GM19025 (cell line): ENCODE measurements around the gene MNT.
"Not testable (repeated sequence)": the region's sequence is repeated elsewhere in the genome, so short reads cannot be mapped to it uniquely, and the experiment has no call there.

Experiments used
- ATAC-seq: cut with Tn5 transposase; IDR thresholded peaks from one replicate; pipeline ENCODE4 v1.9.1; 2021; ENCODE audit warnings: mild to moderate bottlenecking, low read depth, moderate library complexity; ENCODE audit not compliant: unreplicated experiment

Gene MNT

GRCh38 chr17:2400877-2401425 lies at the start of gene MNT:
Gene MNT (minus strand): TSS chr17:2401060. CDS start chr17:2400712, 348 bp downstream.
- ATAC-seq = peak; percentile 28

GRCh38 chr17:2450016-2450650 lies 49.3 kb upstream of the MNT start:
- no peak for ATAC-seq

GRCh38 chr17:2449486-2449885 lies 48.6 kb upstream of the MNT start:
- no peak for ATAC-seq

GRCh38 chr17:2447479-2447878 lies 46.6 kb upstream of the MNT start:
- ATAC-seq = not testable (repeated sequence)

GRCh38 chr17:2445638-2446037 lies 44.8 kb upstream of the MNT start:
- no peak for ATAC-seq

GRCh38 chr17:2444382-2444781 lies 43.5 kb upstream of the MNT start:
- no peak for ATAC-seq

GRCh38 chr17:2442166-2442565 lies 41.3 kb upstream of the MNT start:
- ATAC-seq = no peak

GRCh38 chr17:2440930-2441329 lies 40.1 kb upstream of the MNT start:
- no peak for ATAC-seq

GRCh38 chr17:2439997-2440396 lies 39.1 kb upstream of the MNT start:
- ATAC-seq = not testable (repeated sequence)

- no peak for ATAC-seq
Observed at GRCh38 chr17:2438823-2439222, 38.0 kb upstream of the MNT start.

- ATAC-seq = no peak
Observed at GRCh38 chr17:2436316-2436905, 35.6 kb upstream of the MNT start.

- no peak for ATAC-seq
Observed at GRCh38 chr17:2435862-2436261, 35.0 kb upstream of the MNT start.

GRCh38 chr17:2435181-2435741 lies 34.4 kb upstream of the MNT start:
- ATAC-seq = no peak

- ATAC-seq = no peak
Observed at GRCh38 chr17:2433696-2434095, 32.8 kb upstream of the MNT start.

- no peak for ATAC-seq
Observed at GRCh38 chr17:2427910-2428309, 27.1 kb upstream of the MNT start.

GRCh38 chr17:2427215-2427614 lies 26.4 kb upstream of the MNT start:
- ATAC-seq = no peak

GRCh38 chr17:2423271-2423670 lies 22.4 kb upstream of the MNT start:
- no peak for ATAC-seq

GRCh38 chr17:2421315-2422147 lies 20.7 kb upstream of the MNT start:
- no peak for ATAC-seq

- no peak for ATAC-seq
Observed at GRCh38 chr17:2420176-2420575, 19.3 kb upstream of the MNT start.

GRCh38 chr17:2419486-2419885 lies 18.6 kb upstream of the MNT start:
- no peak for ATAC-seq

- no peak for ATAC-seq
Observed at GRCh38 chr17:2418572-2418971, 17.7 kb upstream of the MNT start.
